GM12874 (cell line): ENCODE results near the gene MAGEA2.
"Not testable (repeated sequence)": the region's sequence is repeated elsewhere in the genome, so short reads cannot be mapped to it uniquely, and the experiment has no call there.

ENCODE experiments used
- CTCF ChIP-seq: IDR thresholded peaks from 2 replicates; pipeline ENCODE4 v1.5.1; 2011; ENCODE audit warnings: low read depth, mild to moderate bottlenecking, control low read depth, low read length, moderate library complexity; ENCODE audit not compliant: insufficient read depth

Gene MAGEA2

GRCh38 chrX:152753686-152754650 lies at the start of gene MAGEA2:
Gene MAGEA2 (minus strand): TSS chrX:152753842. CDS start chrX:152751363, 2,479 bp downstream.
- TF ChIP-seq CTCF = not testable (repeated sequence)

GRCh38 chrX:152798945-152799344 lies 45.3 kb upstream of the MAGEA2 start:
- no peak for TF ChIP-seq CTCF

- TF ChIP-seq CTCF = not testable (repeated sequence)
These were observed 16.1 kb upstream of the MAGEA2 start, which contains the start of gene MAGEA6 for GRCh38 chrX:152769549-152770289. Gene MAGEA6 (minus strand): TSS chrX:152769689. CDS start chrX:152767650, 2,039 bp downstream.

- TF ChIP-seq CTCF = not testable (repeated sequence)
These were observed 5.3 kb upstream of the MAGEA2 start, which contains the start of gene CSAG3 for GRCh38 chrX:152758918-152759317. Gene CSAG3 (plus strand): TSS chrX:152759218.

GRCh38 chrX:152738560-152738959 lies 15.1 kb downstream of the MAGEA2 start:
- TF ChIP-seq CTCF = no peak

GRCh38 chrX:152735860-152736511 lies 17.7 kb downstream of the MAGEA2 start:
- TF ChIP-seq CTCF = no peak

GRCh38 chrX:152735101-152735500 lies 18.5 kb downstream of the MAGEA2 start:
- TF ChIP-seq CTCF = no peak
